Adrenal gland (tissue), 5 donors: ENCODE results near the gene WNT7B.

Experiments
- POLR2A ChIP-seq, 2 donors: fragments of 450-650 bp; IDR thresholded peaks; one replicate each; pipeline ENCODE4 v1.6.1; 2017; ENCODE audit warnings: antibody characterized with exemption in 2 of 2, mild to moderate bottlenecking in 2 of 2, moderate library complexity in 1 of 2
- TF ChIP-seq, protein P1 (sequence below), 6 experiments: fragments of 450-650 bp in 4 of 6; fragments of 200-600 bp in 2 of 6; sonication (generic) in 1 of 6; IDR thresholded peaks; 1 replicate in 5 of 6; 2 replicates in 1 of 6; pipeline versions ENCODE4 v1.5.1 to v1.8.0; 2016 to 2021; ENCODE audit warnings: antibody characterized with exemption in 6 of 6, mild to moderate bottlenecking in 2 of 6, moderate library complexity in 1 of 6
- donor health status: DM: no; HTN: no; CAD: no.

GRCh38 chr22:45905326-45905923 is 71.5 kb downstream of the WNT7B start:
- TF ChIP-seq, protein P1, sequence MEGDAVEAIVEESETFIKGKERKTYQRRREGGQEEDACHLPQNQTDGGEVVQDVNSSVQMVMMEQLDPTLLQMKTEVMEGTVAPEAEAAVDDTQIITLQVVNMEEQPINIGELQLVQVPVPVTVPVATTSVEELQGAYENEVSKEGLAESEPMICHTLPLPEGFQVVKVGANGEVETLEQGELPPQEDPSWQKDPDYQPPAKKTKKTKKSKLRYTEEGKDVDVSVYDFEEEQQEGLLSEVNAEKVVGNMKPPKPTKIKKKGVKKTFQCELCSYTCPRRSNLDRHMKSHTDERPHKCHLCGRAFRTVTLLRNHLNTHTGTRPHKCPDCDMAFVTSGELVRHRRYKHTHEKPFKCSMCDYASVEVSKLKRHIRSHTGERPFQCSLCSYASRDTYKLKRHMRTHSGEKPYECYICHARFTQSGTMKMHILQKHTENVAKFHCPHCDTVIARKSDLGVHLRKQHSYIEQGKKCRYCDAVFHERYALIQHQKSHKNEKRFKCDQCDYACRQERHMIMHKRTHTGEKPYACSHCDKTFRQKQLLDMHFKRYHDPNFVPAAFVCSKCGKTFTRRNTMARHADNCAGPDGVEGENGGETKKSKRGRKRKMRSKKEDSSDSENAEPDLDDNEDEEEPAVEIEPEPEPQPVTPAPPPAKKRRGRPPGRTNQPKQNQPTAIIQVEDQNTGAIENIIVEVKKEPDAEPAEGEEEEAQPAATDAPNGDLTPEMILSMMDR (IDR thresholded peaks at IDR 0.05), result no peak
- no peak for TF ChIP-seq POLR2A (IDR thresholded peaks at IDR 0.05)
